PC-3 (cell line): ENCODE results near the gene CFAP157. TPM values are rescaled to one million over a fixed set of nuclear protein-coding genes. Genes with fewer than 3 reads are reported as not detected.

Source experiments
- ATAC-seq: fragments of 200-7000 bp; cut with Tn5 transposase; 2 replicates; pipeline ENCODE4 v1.9.1; 2020; ENCODE audit warnings: mild to moderate bottlenecking, moderate library complexity
- BruUV-seq: library from RNA; stranded (reverse); fragments of 400-500 nt; replicated peaks from 2 replicates; lab custom pipeline; 2021; lab: Mats Ljungman, UMichigan
- CTCF ChIA-PET: fragments of 300-600 bp; sonication (Branson Sonifier 250); formaldehyde crosslinking; loops from one replicate; lab custom pipeline; 2022; ENCODE audit warnings: antibody characterized with exemption; lab: Charles Lee
- POLR2A ChIA-PET: fragments of 300-600 bp; sonication (Branson Sonifier 250); formaldehyde crosslinking; loops from one replicate; lab custom pipeline; 2022; ENCODE audit warnings: antibody characterized with exemption; ENCODE audit not compliant: unreplicated experiment; lab: Charles Lee
- DNase-seq: peaks from one replicate; pipeline ENCODE4 v3.0.0-alpha.2; 2015
- H2AFZ ChIP-seq: fragments of 300-600 bp; sonication (generic); 2 replicates; pipeline ENCODE4 v1.6.0; 2016; ENCODE audit warnings: antibody characterized with exemption, low read length
- H3F3A ChIP-seq: fragments of 300-600 bp; sonication (generic); one replicate; pipeline ENCODE4 v1.6.0; 2017; ENCODE audit warnings: antibody characterized with exemption, low read length, control low read depth, mild to moderate bottlenecking; ENCODE audit not compliant: unreplicated experiment
- H3K27ac ChIP-seq: fragments of 300-600 bp; sonication (generic); 2 replicates; pipeline ENCODE4 v1.5.1; 2016; ENCODE audit warnings: mild to moderate bottlenecking, low read length
- H3K27me3 ChIP-seq: fragments of 300-600 bp; sonication (generic); 2 replicates; pipeline ENCODE4 v1.6.1; 2016; ENCODE audit warnings: low read length, mixed read lengths
- H3K36me3 ChIP-seq: fragments of 300-600 bp; sonication (generic); 2 replicates; pipeline ENCODE4 v1.6.1; 2016; ENCODE audit warnings: low read depth, mixed run types, low read length, mixed read lengths
- H3K4me1 ChIP-seq: fragments of 300-600 bp; sonication (generic); 2 replicates; pipeline ENCODE4 v1.5.1; 2016; ENCODE audit warnings: low read length; ENCODE audit not compliant: insufficient read depth
- H3K4me2 ChIP-seq: fragments of 300-600 bp; sonication (generic); 2 replicates; pipeline ENCODE4 v1.6.0; 2016; ENCODE audit warnings: low read length
- H3K4me3 ChIP-seq: fragments of 300-600 bp; sonication (generic); 2 replicates; pipeline ENCODE4 v1.5.1; 2016; ENCODE audit warnings: mild to moderate bottlenecking, low read length, mixed read lengths
- H3K79me2 ChIP-seq: fragments of 300-600 bp; sonication (generic); 2 replicates; pipeline ENCODE4 v1.6.1; 2017; ENCODE audit warnings: low read length, mixed read lengths
- H3K9ac ChIP-seq: fragments of 300-600 bp; sonication (generic); 2 replicates; pipeline ENCODE4 v1.6.0; 2016; ENCODE audit warnings: mild to moderate bottlenecking, low read length
- H3K9me2 ChIP-seq: fragments of 300-600 bp; sonication (generic); replicated peaks from 2 replicates; pipeline ENCODE4 v1.6.1; 2016; ENCODE audit warnings: mixed run types, low read length, mixed read lengths
- H3K9me3 ChIP-seq: fragments of 300-600 bp; sonication (generic); 2 replicates; pipeline ENCODE4 v1.6.1; 2016; ENCODE audit warnings: low read length, mixed read lengths
- H4K20me1 ChIP-seq: fragments of 300-600 bp; sonication (generic); 2 replicates; pipeline ENCODE4 v1.6.1; 2016; ENCODE audit warnings: low read length, mixed read lengths
- EZH2 ChIP-seq: fragments of 300-600 bp; sonication (generic); IDR thresholded peaks from one replicate; pipeline ENCODE4 v1.6.1; 2017; ENCODE audit warnings: antibody characterized with exemption, mild to moderate bottlenecking, low read length; ENCODE audit not compliant: unreplicated experiment
- EZH2phosphoT487 ChIP-seq: fragments of 300-600 bp; sonication (generic); IDR thresholded peaks from 2 replicates; pipeline ENCODE4 v1.6.1; 2018; ENCODE audit warnings: mild to moderate bottlenecking, antibody characterized with exemption, low read length, borderline replicate concordance
- intact Hi-C: fragments of 100-400 bp; cut with micrococcal nuclease; formaldehyde crosslinking; loops from 2 replicates; pipeline ENCODE4 v1.9.0; 2023
- total RNA-seq: library from RNA; depleted of rRNA; stranded (reverse); fragments of >200 nt; gene quantifications from 2 replicates; pipeline ENCODE4 v1.2.3, GENCODE V29; 2014
- TF ChIP-seq, protein P1 (sequence below): fragments of 300-600 bp; sonication (generic); conservative IDR thresholded peaks from 2 replicates; pipeline ENCODE4 v1.5.1; 2017; ENCODE audit warnings: antibody characterized with exemption, low read depth, mild to moderate bottlenecking, low read length

Gene CFAP157
- total RNA-seq, 1 experiment from 2014 or later, result not detected

DNA sequence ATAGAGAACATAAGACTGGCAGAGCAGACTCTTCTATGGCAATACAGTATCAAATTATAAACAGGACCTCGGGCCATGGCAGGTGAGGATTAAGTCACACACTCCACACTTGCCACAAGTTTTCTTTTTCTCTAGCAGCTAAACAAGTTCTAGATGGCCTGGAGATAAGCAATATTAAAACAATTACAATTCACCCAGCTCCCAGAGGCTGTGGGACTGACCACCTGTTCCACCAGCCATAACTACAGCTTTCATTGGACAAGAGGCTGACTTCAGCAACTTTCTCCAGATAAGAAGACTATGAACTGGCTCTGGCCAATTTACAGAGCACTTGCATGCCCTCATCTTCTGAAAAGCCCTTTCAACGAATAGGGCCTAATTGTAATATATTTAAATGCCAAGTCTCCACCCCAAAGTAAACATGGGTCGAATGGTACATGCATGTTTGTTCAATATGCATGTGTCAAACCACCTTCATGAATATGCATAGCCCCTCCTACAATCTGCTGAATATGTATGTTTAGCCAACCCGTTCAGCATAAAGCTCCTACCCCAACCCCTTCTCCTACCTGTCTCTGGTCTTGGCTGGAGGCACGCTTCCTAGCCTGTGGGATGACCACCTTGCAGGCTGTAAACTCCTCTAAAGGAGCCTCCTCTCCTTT is 6.1 kb upstream of the CFAP157 start:
- Histone ChIP-seq H3K79me2 (no peaks in the 10 kb centered on the region), H3K4me2 (no peak overlapping the region), H3K9ac (no peak overlapping the region), H4K20me1 (no peaks in the 10 kb centered on the region), H3K4me1 (no peaks in the 10 kb centered on the region), H3K9me2 (no peaks in the 10 kb centered on the region), H3F3A (no peaks in the 10 kb centered on the region), H3K36me3 (no peaks in the 10 kb centered on the region), H3K27me3 (no peaks in the 10 kb centered on the region), H3K4me3 (no peak overlapping the region), H3K27ac (no peak overlapping the region), H3K9me3 (no peaks in the 10 kb centered on the region), H2AFZ (no peak overlapping the region)
- ChIA-PET CTCF (no interaction called here), POLR2A (no interaction called here)
- TF ChIP-seq, protein P1, sequence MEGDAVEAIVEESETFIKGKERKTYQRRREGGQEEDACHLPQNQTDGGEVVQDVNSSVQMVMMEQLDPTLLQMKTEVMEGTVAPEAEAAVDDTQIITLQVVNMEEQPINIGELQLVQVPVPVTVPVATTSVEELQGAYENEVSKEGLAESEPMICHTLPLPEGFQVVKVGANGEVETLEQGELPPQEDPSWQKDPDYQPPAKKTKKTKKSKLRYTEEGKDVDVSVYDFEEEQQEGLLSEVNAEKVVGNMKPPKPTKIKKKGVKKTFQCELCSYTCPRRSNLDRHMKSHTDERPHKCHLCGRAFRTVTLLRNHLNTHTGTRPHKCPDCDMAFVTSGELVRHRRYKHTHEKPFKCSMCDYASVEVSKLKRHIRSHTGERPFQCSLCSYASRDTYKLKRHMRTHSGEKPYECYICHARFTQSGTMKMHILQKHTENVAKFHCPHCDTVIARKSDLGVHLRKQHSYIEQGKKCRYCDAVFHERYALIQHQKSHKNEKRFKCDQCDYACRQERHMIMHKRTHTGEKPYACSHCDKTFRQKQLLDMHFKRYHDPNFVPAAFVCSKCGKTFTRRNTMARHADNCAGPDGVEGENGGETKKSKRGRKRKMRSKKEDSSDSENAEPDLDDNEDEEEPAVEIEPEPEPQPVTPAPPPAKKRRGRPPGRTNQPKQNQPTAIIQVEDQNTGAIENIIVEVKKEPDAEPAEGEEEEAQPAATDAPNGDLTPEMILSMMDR, result no peak
- TF ChIP-seq EZH2phosphoT487 (no peak), EZH2 (no peak)
- no TSS peak for BruUV-seq
- intact Hi-C loops, result no loop called here
- ATAC-seq (no peak), DNase-seq (no peak)

DNA sequence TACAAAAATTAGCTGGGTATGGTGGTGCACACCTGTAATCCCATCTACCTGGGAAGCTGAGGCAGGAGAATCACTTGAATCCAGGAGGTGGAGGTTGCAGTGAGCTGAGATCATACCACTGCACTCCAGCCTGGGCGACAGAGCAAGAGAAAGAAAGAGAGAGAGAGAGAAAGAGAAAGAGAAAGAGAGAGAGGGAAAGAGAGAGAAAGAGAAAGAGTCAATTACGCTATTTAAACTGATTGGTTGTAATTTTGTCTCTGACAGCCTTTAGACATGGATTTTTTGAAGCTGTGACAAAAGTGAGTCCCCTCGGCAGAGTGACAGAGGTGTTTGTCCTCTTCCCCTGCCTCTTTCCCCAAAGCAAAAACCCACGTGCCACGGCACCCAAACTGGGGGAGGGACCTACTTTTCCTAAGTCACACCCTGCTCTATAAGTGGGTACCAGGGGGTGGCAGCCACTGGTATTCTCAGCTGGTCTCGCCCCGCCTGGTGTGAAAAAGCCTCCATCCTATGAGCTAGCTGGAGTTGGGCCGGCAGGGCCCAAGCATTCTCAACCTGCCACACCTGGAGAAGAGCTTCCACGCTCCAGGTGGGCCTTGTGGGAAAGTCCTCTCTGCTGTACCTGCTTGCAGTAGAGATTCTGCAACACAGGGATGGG is 3.4 kb upstream of the CFAP157 start:
- POLR2A ChIA-PET, result no interaction called here
- H3K4me3 ChIP-seq, result no peak overlapping the region

More for the DNA sequence above, 3.4 kb upstream of the CFAP157 start:
- TF ChIP-seq EZH2phosphoT487, result no peak
- TF ChIP-seq EZH2, result no peak
- TF ChIP-seq, protein P1, result no peak
- no peaks in the 10 kb centered on the region for H3K9me3 ChIP-seq
- no peak overlapping the region for H3K9ac ChIP-seq
- no peaks in the 10 kb centered on the region for H3F3A ChIP-seq
- no peaks in the 10 kb centered on the region for H3K4me1 ChIP-seq
- H4K20me1 ChIP-seq, result no peaks in the 10 kb centered on the region
- intact Hi-C loops, result no loop called here
- H3K9me2 ChIP-seq, result no peaks in the 10 kb centered on the region
- H2AFZ ChIP-seq, result no peak overlapping the region
- no peaks in the 10 kb centered on the region for H3K27me3 ChIP-seq
- DNase-seq (no peak), ATAC-seq (no peak)
- CTCF ChIA-PET, result no interaction called here
- H3K79me2 ChIP-seq, result no peaks in the 10 kb centered on the region
- no peak overlapping the region for H3K27ac ChIP-seq
- H3K36me3 ChIP-seq, result no peaks in the 10 kb centered on the region
- no peak overlapping the region for H3K4me2 ChIP-seq
- BruUV-seq, result no TSS peak
